ENCODE data around the gene FGF23. TPM values are rescaled to one million over a fixed set of nuclear protein-coding genes. Genes with fewer than 3 reads are reported as not detected.

Gene FGF23
- total and polyA plus RNA-seq, 8 donors, result not detected

GRCh38 chr12:4366090-4366489 is 13.4 kb downstream of the FGF23 start:
- DNase-seq (no peak), ATAC-seq (no peak), FAIRE-seq (no peak)
- no peaks in the 10 kb centered on the region for H3K36me3 ChIP-seq
- no peaks in the 10 kb centered on the region for H3K27me3 ChIP-seq
- no peaks in the 10 kb centered on the region for H3K4me1 ChIP-seq
- no peaks in the 10 kb centered on the region for H3K9me3 ChIP-seq
- intact Hi-C loops (cut with DNase I), result no loop called here
- 78 to 80% methylated on average over 2 of the region's 2 CpGs for WGBS, 2 donors
- no peak overlapping the region for H3K4me3 ChIP-seq
- no peak overlapping the region for H3K27ac ChIP-seq
- no peak for TF ChIP-seq CTCF (IDR thresholded peaks at IDR 0.05)

GRCh38 chr12:4356041-4356327 is 23.5 kb downstream of the FGF23 start:
- intact Hi-C loops (cut with DNase I), result no loop called here
- FAIRE-seq, result no peak
- DNase-seq, result peak in 1 of 6 donors; percentile 15

GRCh38 chr12:4355156-4356040 is 24.1 kb downstream of the FGF23 start:
- TF ChIP-seq CTCF (IDR thresholded peaks at IDR 0.05), result no peak
- intact Hi-C loops (cut with DNase I), result no loop called here
- H3K4me3 ChIP-seq, result no peak overlapping the region
- FAIRE-seq (no peak), ATAC-seq (no peak), DNase-seq (no peak)
- no peaks in the 10 kb centered on the region for H3K27me3 ChIP-seq
- H3K4me1 ChIP-seq, result no peaks in the 10 kb centered on the region
- 71 to 84% methylated on average over 3 of the region's 3 CpGs for WGBS, 2 donors
- peaks cover 0 to 6% (median 0%) of the 10 kb centered on the region in 3 donors for H3K36me3 ChIP-seq
- H3K27ac ChIP-seq, result no peak overlapping the region
- no peaks in the 10 kb centered on the region for H3K9me3 ChIP-seq

More at GRCh38 chr12:4356041-4356327, 23.5 kb downstream of the FGF23 start:
- Histone ChIP-seq H3K27ac (no peak overlapping the region), H3K27me3 (no peaks in the 10 kb centered on the region), H3K4me3 (no peak overlapping the region), H3K4me1 (no peaks in the 10 kb centered on the region), H3K36me3 (peaks cover 0 to 6% (median 0%) of the 10 kb centered on the region in 3 donors), H3K9me3 (no peaks in the 10 kb centered on the region)
- no peak for ATAC-seq
- no peak for TF ChIP-seq CTCF (IDR thresholded peaks at IDR 0.05)

- WGBS, 2 donors, result 51 to 53% methylated on average over 4 of the region's 4 CpGs
These were observed 25.7 kb downstream of the FGF23 start for GRCh38 chr12:4353785-4354208.

More at GRCh38 chr12:4353785-4354208, 25.7 kb downstream of the FGF23 start:
- H3K27me3 ChIP-seq, result no peaks in the 10 kb centered on the region
- H3K4me3 ChIP-seq, result no peak overlapping the region
- H3K27ac ChIP-seq, result no peak overlapping the region
- no peaks in the 10 kb centered on the region for H3K9me3 ChIP-seq
- DNase-seq, result no peak
- H3K4me1 ChIP-seq, result no peaks in the 10 kb centered on the region
- intact Hi-C loops (cut with DNase I), result no loop called here
- ATAC-seq, result peak in 2 of 4 donors; percentile 32 to 58
- no peak for FAIRE-seq
- peak in 2 of 4 donors; percentile 27 to 32 for TF ChIP-seq CTCF (IDR thresholded peaks at IDR 0.05)
- peaks cover 0 to 6% (median 0%) of the 10 kb centered on the region in 3 donors for H3K36me3 ChIP-seq
